NCI-H1694 (cell line): ENCODE results near the gene TNS4.
A peak's percentile ranks its signal among the peaks of the same experiment; 100 is the strongest.

ENCODE experiments used
- DNase-seq: peaks from one replicate; lab custom pipeline; 2025; lab: John Stamatoyannopoulos, UW

Gene TNS4

DNA sequence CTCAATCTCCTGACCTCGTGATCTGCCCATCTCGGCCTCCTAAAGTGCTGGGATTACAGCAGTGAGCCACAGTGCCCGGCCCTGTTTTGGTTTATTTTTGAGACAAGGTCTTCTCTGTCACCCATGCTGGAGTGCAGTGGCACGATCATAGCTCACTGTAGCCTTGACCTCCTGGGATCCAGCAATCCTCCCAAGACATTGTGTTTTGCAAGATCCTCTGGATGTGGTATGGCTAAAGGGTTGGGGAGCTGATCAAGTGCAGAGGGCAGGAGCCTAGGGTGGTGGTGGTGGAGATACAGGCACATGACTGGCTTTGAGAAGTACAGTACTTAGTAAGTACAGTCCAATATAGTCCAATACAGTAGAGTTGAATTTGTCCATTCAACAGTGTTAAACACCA, 16.6 kb upstream of the TNS4 start:
- DNase-seq = no peak

DNA sequence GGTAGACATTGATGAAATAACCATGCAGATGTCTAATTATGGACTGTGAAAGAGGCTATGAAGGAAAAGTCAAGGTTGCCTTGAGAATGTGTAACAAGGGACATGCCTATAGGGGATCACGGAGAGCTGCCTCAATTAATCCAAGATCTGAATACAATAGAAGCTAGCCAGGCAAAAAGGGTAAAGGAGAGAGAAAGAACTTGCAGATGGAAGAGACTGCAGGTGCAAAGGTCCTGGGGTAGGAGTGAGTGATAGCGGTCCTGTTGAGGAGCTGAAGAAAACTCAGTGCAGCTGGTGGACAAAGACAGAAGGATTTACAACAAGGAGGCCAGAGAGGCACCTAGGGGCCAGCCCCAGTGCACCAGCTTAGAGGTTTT, 15.9 kb upstream of the TNS4 start:
- DNase-seq = no peak

DNA sequence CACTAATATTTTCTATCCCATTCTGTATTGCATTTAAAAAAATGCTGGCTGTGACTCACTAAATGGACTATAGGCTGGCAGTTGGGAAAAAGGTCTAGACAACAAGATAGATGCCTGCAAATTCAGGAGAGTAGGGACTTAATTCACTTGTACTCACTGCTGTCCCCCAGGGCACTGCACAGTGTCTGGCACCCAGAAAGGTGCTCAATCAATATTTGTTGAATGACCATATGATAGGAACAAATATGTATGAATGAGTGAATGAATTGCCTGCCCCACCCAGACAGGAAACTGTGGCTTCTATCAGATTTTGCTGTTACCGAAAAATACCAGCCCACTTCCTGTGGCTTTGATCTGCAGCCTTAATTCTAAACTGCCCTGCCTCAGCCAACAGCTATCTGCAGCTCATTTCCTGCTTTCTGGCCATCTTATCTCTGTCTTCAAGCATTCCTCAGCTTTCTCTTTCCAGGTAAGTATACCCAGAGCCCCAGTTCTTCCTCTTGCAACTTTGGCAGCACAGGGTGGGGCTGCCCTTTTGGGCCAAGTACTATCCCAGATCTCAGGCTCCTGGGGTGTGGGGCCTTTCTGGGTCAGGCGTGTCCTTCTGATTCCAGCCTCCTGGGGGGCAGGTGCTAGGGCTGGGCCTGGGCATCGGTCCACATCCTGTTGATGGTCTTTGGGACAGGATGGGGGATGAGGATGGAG, 15.3 kb upstream of the TNS4 start:
- no peak for DNase-seq

- DNase-seq = no peak
These were observed 14.1 kb upstream of the TNS4 start for GRCh38 chr17:40515491-40516041.

DNA sequence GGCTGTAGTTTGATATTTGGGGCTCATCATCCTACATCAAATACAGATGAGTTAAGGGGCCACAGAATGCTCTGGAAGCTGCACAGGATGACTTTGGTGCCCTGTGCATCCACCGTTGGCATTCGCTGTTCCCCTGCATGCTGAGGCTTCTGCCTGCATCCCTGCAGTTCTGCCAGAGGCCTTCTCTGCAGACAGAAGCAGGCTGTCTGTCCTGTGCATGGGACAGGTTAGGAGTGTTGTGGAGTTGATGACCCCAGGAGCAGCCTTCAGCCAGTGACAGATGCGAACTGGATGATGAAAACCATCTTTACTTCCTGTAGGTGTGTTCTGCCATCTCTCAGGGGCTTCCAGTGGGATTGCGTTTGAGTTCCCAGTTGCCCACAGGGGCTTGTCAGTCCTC, 13.6 kb upstream of the TNS4 start:
- DNase-seq = no peak

DNA sequence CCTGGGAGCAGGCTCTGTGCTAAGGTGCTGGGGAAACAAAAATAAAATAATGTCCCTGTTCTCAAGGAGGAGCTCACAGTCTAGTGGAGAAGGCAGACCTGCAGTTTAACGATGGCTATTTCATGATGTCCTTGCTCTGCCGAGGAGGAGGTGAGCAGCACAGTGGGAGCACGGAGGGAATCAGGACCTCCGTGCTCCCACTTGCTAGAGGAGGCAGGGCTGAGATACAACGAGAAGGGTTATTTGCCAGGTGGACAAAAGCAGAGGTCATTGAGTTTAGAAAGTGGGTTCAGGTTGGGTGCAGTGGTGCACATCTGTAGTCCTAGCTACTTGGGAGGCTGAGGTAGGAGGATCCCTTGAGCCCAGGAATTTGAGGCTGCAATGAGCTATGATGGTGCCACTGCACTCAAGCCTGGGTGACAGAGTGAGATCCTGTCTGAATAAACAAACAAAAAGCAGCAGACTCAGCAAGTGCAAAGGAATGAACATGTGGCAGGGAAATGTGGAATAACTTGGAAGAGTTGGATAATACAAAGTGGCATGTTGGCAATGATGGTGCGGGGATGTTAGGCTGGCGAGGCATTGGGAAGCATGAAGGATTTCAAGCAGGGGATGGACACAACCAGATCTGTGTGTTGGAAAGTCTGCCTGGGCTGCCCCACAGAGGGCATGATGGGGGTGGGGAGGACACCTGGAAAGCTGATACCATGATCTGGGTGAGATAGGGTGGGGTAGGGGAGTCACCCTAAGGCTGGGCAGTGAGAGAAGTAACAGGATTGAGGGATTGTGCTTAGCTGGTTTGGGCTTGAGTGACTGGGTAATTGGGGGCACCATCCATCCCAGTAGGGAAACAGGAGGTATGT, 12.8 kb upstream of the TNS4 start:
- no peak for DNase-seq

GRCh38 chr17:40511667-40512220, 10.3 kb upstream of the TNS4 start:
- DNase-seq = no peak

DNA sequence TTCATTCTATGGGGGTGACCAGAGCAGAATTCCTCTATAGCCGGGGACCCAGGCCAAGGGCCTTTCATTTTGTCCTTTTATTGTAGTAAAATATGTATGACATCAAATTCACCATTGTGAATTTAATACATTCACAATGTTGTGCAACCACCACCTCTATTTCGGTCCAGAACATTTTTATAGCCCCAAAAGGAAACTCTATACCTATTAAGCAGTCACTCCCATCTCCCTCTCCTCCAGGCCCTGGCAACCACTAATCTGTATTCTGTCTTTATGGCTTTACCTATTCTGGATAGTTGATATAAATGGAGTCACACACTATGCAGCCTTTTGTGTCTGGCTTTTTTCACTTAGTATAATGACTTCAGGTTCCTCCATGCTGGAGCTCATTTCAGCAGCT, 9.7 kb upstream of the TNS4 start:
- DNase-seq = no peak

GRCh38 chr17:40510328-40510648, 8.9 kb upstream of the TNS4 start:
- no peak for DNase-seq

DNA sequence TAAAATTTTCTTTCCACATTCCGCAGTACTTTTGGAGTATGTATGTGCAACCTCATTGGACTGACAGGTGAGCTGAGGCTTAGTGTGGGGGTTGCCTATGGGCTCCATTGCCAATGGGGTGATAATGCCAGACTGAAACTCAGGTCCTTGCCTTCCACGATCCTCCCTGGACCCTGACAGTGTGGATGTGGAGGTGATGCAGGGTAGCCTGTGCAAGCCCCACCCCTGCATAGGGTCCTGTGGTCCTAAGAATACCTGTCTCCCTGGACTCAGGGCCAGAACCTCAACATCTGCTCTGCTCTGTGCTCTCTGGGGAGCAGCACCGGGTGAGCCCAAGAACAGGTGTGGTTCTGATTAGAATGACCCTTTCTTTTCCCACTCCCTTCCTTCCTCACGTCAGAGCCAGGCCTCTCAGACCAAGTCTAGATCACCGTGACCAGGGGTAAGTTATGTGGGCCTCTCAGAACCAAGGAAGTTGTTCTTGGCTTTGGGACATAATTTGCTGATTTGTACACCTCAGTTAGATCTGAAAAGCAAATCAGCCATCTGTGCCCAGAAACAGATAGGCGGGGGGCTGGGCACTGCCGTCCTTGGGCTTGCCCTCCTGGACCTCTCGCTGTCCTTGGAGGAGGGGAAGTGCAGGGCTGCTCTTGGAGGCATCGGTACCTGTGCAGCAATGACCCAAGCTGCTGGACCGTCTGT, 8.4 kb upstream of the TNS4 start:
- DNase-seq = no peak

DNA sequence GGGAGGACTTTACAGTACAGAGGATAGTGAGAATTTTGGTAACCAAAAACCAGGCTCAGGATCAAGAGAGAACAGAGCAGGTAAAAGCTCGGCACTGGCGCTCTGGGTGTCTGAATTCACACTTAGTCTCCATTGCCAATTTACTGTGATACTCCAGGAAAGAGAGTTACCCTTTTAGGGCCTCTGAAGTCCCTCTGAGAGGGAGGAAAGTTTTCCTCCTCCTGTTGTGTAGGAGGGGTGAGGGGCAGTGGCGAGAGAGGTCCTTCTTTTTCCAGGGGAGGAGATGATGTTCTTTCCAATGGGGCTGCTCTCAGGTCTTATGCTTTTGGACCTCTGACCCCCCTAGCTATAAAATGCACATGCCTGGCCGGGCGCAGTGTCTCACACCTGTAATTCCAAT, 5.4 kb upstream of the TNS4 start:
- DNase-seq = no peak

- no peak for DNase-seq
These were observed 1.7 kb upstream of the TNS4 start for GRCh38 chr17:40503154-40503553.

DNA sequence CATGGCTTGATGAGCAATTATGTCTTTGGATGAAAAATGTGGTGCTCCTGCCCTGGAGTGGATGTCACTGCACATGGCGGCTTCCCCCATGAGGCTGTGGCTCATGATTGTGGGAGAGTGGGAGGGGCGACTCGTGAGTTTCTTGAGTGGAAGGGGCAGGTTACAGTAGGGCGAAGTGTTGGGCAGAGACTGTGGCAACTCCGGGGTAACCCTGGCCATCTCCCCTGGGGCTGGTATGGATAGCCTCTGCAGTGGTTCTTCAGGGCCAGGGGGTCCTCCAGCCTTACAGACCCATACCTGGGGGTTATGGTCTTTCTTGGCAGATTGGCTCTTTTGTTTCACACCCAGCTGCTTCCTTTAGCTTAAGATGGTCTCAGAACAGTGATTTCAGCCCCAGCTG, 1.3 kb upstream of the TNS4 start:
- DNase-seq = no peak

- DNase-seq = no peak
These were observed 714 bp downstream of the TNS4 start for GRCh38 chr17:40500709-40501108.

DNA sequence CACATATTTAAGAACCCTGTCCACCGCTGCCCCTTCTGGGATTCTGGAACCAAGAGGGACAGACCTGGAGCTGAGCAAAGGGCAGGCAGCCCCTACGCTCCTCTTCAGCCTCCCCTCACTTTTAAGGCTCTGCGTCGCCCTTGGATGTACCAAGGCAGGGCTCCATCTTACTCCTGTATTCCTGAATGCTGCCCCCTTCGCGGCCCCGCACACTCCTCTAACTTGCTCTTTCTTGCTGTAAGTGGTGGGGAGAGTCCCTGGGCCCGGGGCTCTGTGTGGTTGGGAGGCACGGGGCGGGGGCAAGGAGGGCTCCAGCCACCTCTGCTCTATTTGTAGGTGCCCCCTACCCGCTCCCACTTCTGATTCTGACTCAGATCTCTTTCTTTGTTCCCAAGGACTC, 1.2 kb downstream of the TNS4 start:
- no peak for DNase-seq

DNA sequence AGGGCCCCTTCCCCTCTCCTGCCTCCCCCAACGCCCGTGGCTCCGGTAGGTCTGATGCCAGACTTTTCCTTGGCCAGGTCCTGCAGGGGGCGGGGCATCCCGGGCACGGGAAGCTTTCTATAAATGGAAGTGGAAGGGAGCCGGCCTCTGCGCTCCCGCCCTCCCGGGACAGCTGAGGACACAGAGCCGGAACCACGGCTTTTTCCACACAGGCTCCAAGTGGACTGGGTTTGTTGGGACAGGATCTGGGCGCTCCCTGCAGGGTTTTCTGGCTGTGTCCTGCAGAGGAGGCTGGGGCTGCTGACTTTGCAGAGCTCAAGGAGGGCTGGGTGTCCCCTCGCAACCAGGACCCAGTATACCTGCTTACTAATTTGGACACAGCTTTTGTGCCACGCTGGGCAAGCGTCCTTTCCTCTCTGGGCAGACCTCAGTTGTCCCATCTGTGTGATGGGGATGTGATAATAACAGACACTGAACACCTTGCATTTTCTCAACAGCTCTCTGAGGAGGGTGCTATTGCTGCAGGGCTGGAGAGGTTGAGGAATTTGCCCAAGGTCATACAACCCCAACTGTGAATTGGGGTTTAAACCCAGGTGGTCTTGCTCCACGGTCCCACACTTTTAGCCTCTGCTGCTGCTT, 1.8 kb downstream of the TNS4 start:
- DNase-seq = peak; percentile 49

DNA sequence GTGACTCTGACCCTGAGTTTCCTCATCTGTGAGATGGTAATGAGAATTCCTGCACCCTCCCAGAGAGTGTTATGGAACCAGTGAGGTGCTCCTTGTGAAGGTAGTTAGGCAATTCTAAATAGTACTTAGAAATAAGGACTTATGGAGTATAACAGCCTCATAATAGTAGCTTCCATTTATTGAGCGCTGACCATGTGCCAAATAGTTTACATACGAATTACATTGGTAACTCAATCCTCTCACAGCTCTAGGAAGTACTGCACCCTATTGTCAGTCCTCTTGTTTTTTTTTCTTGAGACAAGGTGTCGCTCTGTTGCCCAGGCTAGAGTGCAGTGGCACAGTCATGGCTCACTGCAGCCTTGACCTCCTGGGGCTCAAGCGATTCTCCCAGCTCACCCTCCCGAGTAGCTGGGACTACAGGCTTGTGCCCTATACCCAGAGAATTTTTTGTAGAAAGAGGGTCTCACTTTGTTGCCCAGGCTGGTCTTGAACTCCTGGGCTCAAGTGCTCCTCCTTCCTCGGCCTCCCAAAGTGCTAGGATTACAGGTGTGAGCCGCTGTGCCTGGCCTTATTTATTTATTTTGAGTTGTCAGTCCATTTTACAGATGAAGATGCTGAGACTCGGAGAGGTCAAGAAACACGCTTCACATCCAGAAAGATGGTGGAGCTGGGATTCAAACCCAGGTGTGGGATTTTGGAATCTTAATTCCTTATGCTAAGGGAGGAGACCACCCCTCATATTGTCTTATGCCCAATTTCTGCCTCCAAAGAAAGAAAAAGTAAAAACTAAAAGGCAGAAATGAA, 2.9 kb downstream of the TNS4 start:
- DNase-seq = no peak

GRCh38 chr17:40497695-40498094, 3.7 kb downstream of the TNS4 start:
- no peak for DNase-seq

- no peak for DNase-seq
These were observed 4.6 kb downstream of the TNS4 start for GRCh38 chr17:40496634-40497420.

DNA sequence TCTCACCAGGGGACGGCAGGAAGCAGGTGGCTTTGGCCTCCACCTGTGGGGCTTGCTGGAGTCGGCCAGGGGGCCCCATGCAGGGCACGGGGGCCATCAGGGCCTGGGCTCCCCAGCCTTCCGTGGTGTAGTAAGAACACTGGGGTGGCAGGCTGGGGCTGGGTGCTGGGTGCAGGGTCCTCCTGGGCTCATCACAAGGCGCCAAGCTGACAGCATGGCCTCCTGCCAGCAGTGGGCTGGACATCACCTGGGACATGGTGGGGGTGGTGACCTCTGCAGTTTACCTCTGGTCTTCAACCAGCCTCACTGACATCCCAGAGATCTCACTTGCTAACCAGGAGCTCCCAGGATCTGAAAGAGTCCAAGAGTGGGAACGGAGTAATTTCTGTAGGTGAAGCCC, 5.3 kb downstream of the TNS4 start:
- no peak for DNase-seq
